A673 (cell line): ENCODE measurements around the gene GALNT12. TPM values are rescaled to one million over a fixed set of nuclear protein-coding genes. Genes with fewer than 3 reads are reported as not detected.

ENCODE experiments used
- BruUV-seq: library from RNA; stranded (reverse); fragments of 400-500 nt; replicated peaks from 2 replicates; lab custom pipeline; 2021; lab: Mats Ljungman, UMichigan
- CTCF ChIA-PET: fragments of 300-600 bp; sonication (Branson Sonifier 250); formaldehyde crosslinking; loops from one replicate; lab custom pipeline; 2022; ENCODE audit warnings: antibody characterized with exemption; lab: Charles Lee
- POLR2A ChIA-PET: fragments of 300-600 bp; sonication (Branson Sonifier 250); formaldehyde crosslinking; loops from one replicate; lab custom pipeline; 2022; ENCODE audit warnings: antibody characterized with exemption; ENCODE audit not compliant: low non-redundant PET; lab: Charles Lee
- DNase-seq: peaks from one replicate; pipeline ENCODE4 v3.0.0-alpha.2; 2015; ENCODE audit warnings: low spot score
- H3K27ac ChIP-seq: fragments of 200-600 bp; sonication (generic); 2 replicates; pipeline ENCODE4 v1.5.1; 2016; ENCODE audit warnings: mixed run types, low read depth, mild to moderate bottlenecking, mixed read lengths, antibody characterized with exemption, low read length; ENCODE audit not compliant: poor library complexity, severe bottlenecking
- H3K27me3 ChIP-seq: fragments of 200-600 bp; sonication (generic); replicated peaks from 2 replicates; pipeline ENCODE4 v1.6.1; 2017; ENCODE audit warnings: mixed run types, low read depth, mild to moderate bottlenecking, mixed read lengths, antibody characterized with exemption, low read length; ENCODE audit not compliant: insufficient read depth, poor library complexity
- H3K36me3 ChIP-seq: fragments of 200-600 bp; sonication (generic); 2 replicates; pipeline ENCODE4 v1.6.1; 2016; ENCODE audit warnings: mixed run types, mild to moderate bottlenecking, mixed read lengths, antibody characterized with exemption, low read length; ENCODE audit not compliant: insufficient read depth, poor library complexity, severe bottlenecking
- H3K4me1 ChIP-seq: fragments of 200-600 bp; sonication (generic); 2 replicates; pipeline ENCODE4 v1.6.1; 2017; ENCODE audit warnings: mixed run types, mild to moderate bottlenecking, mixed read lengths, antibody characterized with exemption, low read length; ENCODE audit not compliant: insufficient read depth, poor library complexity, severe bottlenecking
- H3K4me3 ChIP-seq: fragments of 200-600 bp; sonication (generic); 2 replicates; pipeline ENCODE4 v1.5.1; 2016; ENCODE audit warnings: low read depth, mixed run types, mild to moderate bottlenecking, mixed read lengths, low read length; ENCODE audit not compliant: poor library complexity, severe bottlenecking
- H3K9me3 ChIP-seq: fragments of 200-600 bp; sonication (generic); 2 replicates; pipeline ENCODE4 v1.6.1; 2016; ENCODE audit warnings: mixed run types, low read depth, mild to moderate bottlenecking, mixed read lengths, antibody characterized with exemption, low read length; ENCODE audit not compliant: poor library complexity, severe bottlenecking
- EZH2 ChIP-seq: fragments of 200-600 bp; sonication (generic); IDR thresholded peaks from 2 replicates; pipeline ENCODE4 v1.6.1; 2017; ENCODE audit warnings: borderline replicate concordance, low read depth, mild to moderate bottlenecking, mixed read lengths, antibody characterized with exemption, low read length; ENCODE audit not compliant: poor library complexity, severe bottlenecking
- intact Hi-C: fragments of 100-400 bp; cut with micrococcal nuclease; formaldehyde crosslinking; loops from one replicate; pipeline ENCODE4 v1.10.0; 2022; ENCODE audit not compliant: unreplicated experiment
- total RNA-seq: library from RNA; stranded (reverse); gene quantifications from 2 replicates; pipeline ENCODE4 v1.2.3, GENCODE V29; 2021
- TF ChIP-seq, protein P1 (sequence below): fragments of 300-800, 200-600 bp; sonication (generic); conservative IDR thresholded peaks from 2 replicates; pipeline ENCODE4 v1.5.1; 2017; ENCODE audit warnings: low read depth, mild to moderate bottlenecking, antibody characterized with exemption, low read length, moderate library complexity, mixed read lengths

Gene GALNT12
- total RNA-seq, 1 experiment from 2014 or later, result 0.54 TPM

DNA sequence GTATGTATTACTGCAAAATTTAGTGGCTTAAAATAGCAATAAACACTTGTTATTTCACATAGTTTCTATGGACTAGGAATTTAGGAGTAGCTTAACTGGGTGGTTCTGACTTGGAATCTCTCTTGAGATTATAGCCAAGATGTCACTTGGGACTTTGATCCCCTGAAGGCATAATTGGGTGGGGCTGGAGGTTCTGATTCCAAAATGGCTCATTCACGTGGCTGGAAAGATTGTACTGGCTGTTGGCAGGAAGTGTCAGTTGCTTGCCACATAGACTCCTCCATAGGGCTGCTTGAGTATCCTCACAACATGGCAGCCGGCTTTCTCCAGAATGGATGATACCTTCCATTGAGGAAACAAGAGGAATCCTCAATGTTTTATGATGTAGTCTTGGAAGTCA is 11.3 kb downstream of the GALNT12 start:
- Histone ChIP-seq H3K9me3 (no peaks in the 10 kb centered on the region), H3K4me3 (no peak overlapping the region), H3K27me3 (no peaks in the 10 kb centered on the region), H3K36me3 (no peaks in the 10 kb centered on the region), H3K27ac (no peak overlapping the region), H3K4me1 (no peaks in the 10 kb centered on the region)
- ChIA-PET CTCF (no interaction called here), POLR2A (no interaction called here)
- no peak for DNase-seq
- intact Hi-C loops, result no loop called here
- TF ChIP-seq EZH2, result no peak
- TF ChIP-seq, protein P1, sequence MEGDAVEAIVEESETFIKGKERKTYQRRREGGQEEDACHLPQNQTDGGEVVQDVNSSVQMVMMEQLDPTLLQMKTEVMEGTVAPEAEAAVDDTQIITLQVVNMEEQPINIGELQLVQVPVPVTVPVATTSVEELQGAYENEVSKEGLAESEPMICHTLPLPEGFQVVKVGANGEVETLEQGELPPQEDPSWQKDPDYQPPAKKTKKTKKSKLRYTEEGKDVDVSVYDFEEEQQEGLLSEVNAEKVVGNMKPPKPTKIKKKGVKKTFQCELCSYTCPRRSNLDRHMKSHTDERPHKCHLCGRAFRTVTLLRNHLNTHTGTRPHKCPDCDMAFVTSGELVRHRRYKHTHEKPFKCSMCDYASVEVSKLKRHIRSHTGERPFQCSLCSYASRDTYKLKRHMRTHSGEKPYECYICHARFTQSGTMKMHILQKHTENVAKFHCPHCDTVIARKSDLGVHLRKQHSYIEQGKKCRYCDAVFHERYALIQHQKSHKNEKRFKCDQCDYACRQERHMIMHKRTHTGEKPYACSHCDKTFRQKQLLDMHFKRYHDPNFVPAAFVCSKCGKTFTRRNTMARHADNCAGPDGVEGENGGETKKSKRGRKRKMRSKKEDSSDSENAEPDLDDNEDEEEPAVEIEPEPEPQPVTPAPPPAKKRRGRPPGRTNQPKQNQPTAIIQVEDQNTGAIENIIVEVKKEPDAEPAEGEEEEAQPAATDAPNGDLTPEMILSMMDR, result no peak
- no TSS peak for BruUV-seq

DNA sequence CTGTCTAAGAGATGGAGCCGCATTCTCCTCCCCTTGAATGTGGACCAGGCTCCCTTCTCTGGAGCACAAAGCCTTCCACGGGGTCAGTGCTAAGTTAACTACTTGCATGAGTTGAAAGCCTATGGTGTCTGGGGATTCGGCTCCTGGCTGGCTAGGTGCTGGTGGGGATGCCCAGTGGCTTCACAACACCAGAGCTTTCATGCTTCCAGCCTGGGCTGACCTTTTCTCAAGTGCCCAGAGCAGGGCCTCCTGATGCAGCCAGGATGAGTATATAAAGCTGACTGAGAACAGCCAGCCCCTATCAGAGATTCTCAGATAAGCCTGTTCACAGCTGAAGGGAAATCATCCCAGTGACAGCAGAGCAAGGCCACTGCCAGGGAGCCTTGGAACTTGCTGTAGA is 11.8 kb downstream of the GALNT12 start:
- no peaks in the 10 kb centered on the region for H3K4me1 ChIP-seq
- CTCF ChIA-PET, result no interaction called here
- no peaks in the 10 kb centered on the region for H3K9me3 ChIP-seq
- no peak for DNase-seq
- intact Hi-C loops, result no loop called here
- H3K4me3 ChIP-seq, result no peak overlapping the region
- H3K27ac ChIP-seq, result no peak overlapping the region
- no TSS peak for BruUV-seq
- POLR2A ChIA-PET, result no interaction called here
- TF ChIP-seq, protein P1, result no peak
- no peak for TF ChIP-seq EZH2
- H3K27me3 ChIP-seq, result no peaks in the 10 kb centered on the region
- no peaks in the 10 kb centered on the region for H3K36me3 ChIP-seq

DNA sequence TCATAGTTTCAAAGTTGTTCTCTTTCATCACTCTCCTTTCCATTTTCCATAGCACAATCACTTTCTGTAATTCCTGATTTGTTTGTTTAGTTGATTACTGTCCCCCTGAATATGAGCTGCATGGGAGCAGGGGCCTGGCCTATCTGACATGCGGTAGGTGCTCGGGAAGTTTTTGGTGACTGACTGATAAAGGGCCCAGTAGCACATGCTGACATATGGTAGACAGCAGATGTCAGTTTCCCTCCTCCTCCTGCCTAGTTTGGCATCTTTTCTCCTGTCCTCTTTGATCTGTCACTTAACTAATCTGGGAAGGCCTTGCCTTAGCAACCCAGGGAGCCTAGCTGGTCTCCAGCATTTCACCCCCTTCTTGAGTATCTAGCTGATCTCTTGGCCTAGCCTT is 14.4 kb downstream of the GALNT12 start:
- intact Hi-C loops, result no loop called here
- H3K27me3 ChIP-seq, result no peaks in the 10 kb centered on the region
- no peaks in the 10 kb centered on the region for H3K9me3 ChIP-seq
- H3K4me1 ChIP-seq, result no peaks in the 10 kb centered on the region
- no peak overlapping the region for H3K4me3 ChIP-seq
- ChIA-PET CTCF (no interaction called here), POLR2A (no interaction called here)
- no TSS peak for BruUV-seq
- TF ChIP-seq EZH2, result no peak
- TF ChIP-seq, protein P1, result no peak
- no peak for DNase-seq
- H3K27ac ChIP-seq, result no peak overlapping the region
- no peaks in the 10 kb centered on the region for H3K36me3 ChIP-seq
